22Rv1 (cell line): ENCODE results near the gene CALHM5.
A peak's percentile ranks its signal among the peaks of the same experiment; 100 is the strongest.

Experiments
- H3K27ac ChIP-seq: fragments of 450-650 bp; 2 replicates; pipeline ENCODE4 v1.5.1; 2017
- CTCF ChIP-seq: fragments of 450-650 bp; IDR thresholded peaks from 2 replicates; pipeline ENCODE4 v1.5.1; 2017; ENCODE audit warnings: mild to moderate bottlenecking
- ZFX ChIP-seq: fragments of 450-650 bp; IDR thresholded peaks from 2 replicates; pipeline ENCODE4 v1.6.1; 2017; ENCODE audit warnings: antibody characterized with exemption, borderline replicate concordance

The CALHM5 gene

GRCh38 chr6:116568821-116569755 is 57.6 kb downstream of the CALHM5 start:
- no peak overlapping the region for H3K27ac ChIP-seq
- TF ChIP-seq CTCF (no peak), ZFX (no peak)

DNA sequence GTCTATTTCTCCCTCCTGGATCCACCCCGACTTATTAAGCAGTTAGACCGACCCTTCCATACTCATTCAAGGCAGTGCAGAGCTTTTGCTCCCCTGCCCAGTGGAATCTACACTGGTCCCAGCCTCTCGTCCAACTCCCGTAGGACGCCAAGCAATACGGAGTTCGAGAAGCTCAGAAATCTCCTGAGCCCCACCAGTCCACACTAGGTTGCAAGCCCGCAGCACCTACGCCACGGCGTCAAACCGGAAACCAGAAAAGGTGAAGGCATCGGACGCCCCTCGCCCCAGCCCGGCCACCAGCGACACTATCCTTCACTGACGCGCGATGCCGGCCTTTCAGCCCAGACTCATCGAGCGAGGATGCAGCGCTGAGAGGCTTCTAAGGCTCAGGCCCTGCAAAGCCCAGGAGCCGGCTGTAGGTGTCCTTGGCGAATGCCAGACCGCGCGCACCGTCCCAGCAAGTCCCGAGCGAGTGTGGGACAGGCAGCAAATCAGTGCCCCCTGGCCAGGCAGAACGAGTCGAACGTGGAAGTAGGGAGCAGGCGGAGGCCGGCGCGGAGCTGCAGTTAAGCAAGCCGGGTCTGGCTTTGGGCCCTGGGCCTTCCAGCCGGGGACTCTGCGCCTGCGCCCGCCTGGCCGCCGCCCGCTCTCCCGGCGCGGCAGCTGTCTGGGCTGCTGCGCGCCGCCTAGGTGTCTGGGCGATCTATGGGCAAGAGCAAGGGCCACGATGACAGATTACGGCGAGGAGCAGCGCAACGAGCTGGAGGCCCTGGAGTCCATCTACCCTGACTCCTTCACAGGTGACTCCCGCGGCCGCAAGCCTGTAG is 59.6 kb downstream of the CALHM5 start, which contains the start of gene RWDD1:
Gene RWDD1 (plus strand): TSS at position 649 of the 827 bp plus-strand sequence. CDS start 79 bp downstream, at position 728.
- peak within 1 kb of the TSS; percentile 86 for H3K27ac ChIP-seq
- TF ChIP-seq CTCF: peak; percentile 17; the same call in 1 of the 2 replicates
- peak; percentile 53; the same call in 1 of the 2 replicates for TF ChIP-seq ZFX

GRCh38 chr6:116571683-116572000 is 60.2 kb downstream of the CALHM5 start:
- H3K27ac ChIP-seq: peak overlapping the region; percentile 86
- TF ChIP-seq ZFX: no peak
- TF ChIP-seq CTCF: no peak

GRCh38 chr6:116572162-116572561 is 60.7 kb downstream of the CALHM5 start:
- no peak for TF ChIP-seq ZFX
- no peak for TF ChIP-seq CTCF
- H3K27ac ChIP-seq: peak overlapping the region; percentile 86
